ENCODE measurements around the gene LTBP1.

- TF ChIP-seq, protein P1, sequence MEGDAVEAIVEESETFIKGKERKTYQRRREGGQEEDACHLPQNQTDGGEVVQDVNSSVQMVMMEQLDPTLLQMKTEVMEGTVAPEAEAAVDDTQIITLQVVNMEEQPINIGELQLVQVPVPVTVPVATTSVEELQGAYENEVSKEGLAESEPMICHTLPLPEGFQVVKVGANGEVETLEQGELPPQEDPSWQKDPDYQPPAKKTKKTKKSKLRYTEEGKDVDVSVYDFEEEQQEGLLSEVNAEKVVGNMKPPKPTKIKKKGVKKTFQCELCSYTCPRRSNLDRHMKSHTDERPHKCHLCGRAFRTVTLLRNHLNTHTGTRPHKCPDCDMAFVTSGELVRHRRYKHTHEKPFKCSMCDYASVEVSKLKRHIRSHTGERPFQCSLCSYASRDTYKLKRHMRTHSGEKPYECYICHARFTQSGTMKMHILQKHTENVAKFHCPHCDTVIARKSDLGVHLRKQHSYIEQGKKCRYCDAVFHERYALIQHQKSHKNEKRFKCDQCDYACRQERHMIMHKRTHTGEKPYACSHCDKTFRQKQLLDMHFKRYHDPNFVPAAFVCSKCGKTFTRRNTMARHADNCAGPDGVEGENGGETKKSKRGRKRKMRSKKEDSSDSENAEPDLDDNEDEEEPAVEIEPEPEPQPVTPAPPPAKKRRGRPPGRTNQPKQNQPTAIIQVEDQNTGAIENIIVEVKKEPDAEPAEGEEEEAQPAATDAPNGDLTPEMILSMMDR (IDR thresholded peaks at IDR 0.05), result no peak
- TF ChIP-seq EP300 (IDR thresholded peaks at IDR 0.05; ENCODE audit: low read depth) (no peak), POLR2AphosphoS5 (IDR thresholded peaks at IDR 0.05) (no peak), POLR2A (IDR thresholded peaks at IDR 0.05) (no peak)
These were observed 137.1 kb downstream of the LTBP1 start for GRCh38 chr2:33083699-33084387.

All from transverse colon (tissue), 4 donors.